HUDEP-2 (cell line): ENCODE measurements around the gene USHBP1.
A peak's percentile ranks its signal among the peaks of the same experiment; 100 is the strongest.

ENCODE experiments used
- DNase-seq, 76 experiments: peaks; one replicate each; lab custom pipeline; 2025; ENCODE audit not compliant: unreplicated experiment in 76 of 76; lab: John Stamatoyannopoulos, UW

The USHBP1 gene

GRCh38 chr19:17242431-17243208, 21.9 kb downstream of the USHBP1 start:
- DNase-seq = no peak

GRCh38 chr19:17240826-17241399, 23.6 kb downstream of the USHBP1 start:
- DNase-seq = no peak

DNA sequence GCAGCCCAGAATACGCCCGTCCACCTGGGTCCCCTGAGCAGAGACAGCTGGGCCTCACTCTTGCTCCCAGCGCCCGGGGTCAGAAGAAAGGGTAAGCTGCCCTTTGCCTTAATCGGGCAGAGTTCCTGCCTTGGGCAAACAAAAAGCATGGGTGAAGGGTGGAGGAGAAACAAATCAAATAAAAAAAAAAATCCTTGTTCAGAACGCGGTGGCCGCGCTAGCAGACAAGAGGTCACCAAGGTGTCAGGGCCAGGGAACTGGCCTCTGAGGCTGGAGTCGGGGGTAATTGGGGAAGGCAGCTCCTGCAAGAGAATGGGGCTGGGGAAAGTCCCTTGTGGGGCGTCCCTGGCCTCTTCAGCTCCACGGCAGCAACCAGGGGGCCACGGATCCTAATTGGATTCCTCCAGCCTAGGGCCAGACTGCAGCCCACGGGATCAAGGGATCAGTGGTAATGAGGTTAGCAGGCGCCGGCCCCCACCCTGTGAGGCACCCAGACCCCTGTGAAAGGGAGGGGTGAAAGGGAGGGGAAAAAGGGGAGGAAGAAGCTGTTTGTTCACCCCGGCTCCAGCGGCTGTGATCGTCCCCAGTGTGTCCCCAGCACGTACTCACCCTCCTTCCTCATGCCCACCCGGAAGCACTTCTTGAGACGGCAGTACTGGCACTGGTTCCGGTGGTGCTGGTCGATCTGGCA, 24.3 kb downstream of the USHBP1 start:
- no peak for DNase-seq

DNA sequence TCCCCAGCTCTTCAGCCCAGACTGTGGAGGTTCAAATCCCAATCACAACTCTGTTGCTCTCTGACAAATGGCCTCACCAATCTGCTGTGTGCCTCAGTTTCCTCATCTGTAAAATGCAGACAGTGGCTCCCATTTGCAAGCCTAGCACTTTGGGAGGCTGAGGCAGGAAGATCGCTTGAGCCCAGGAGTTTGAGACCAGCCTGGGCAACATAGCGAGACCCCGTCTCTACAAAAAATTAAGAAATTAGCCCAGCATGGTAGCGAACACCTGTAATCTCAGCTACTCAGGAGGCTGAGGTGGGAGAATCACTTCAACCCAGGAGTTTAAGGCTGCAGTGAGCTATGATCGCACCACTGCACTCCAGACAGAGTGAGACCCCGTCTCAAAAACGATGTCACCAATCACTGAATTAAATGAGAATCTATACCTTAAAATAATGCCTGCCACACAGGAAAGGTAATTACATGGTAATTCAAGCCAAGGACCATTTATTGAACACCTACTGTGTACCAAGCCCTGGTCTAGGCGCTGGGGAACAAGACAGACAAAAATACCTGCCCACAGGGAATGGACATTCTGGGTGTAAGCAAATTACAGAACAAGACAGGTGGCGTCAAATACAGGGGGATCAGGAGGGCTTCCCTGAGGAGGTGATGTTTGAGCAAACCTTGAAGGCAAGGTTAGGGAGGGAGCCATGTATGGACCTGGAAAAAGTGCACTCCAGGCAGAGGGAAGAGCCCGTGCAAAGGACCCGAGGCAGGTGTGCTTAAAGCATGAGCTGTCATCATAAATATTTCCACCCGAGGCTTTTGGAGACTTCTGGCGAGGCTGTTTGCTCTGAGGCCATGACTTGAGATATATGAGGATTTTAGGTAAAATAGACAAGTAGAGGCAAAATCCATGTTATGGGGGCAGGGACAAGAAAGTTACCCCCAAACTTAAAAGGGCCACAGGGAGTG, 26.5 kb downstream of the USHBP1 start:
- no peak for DNase-seq

DNA sequence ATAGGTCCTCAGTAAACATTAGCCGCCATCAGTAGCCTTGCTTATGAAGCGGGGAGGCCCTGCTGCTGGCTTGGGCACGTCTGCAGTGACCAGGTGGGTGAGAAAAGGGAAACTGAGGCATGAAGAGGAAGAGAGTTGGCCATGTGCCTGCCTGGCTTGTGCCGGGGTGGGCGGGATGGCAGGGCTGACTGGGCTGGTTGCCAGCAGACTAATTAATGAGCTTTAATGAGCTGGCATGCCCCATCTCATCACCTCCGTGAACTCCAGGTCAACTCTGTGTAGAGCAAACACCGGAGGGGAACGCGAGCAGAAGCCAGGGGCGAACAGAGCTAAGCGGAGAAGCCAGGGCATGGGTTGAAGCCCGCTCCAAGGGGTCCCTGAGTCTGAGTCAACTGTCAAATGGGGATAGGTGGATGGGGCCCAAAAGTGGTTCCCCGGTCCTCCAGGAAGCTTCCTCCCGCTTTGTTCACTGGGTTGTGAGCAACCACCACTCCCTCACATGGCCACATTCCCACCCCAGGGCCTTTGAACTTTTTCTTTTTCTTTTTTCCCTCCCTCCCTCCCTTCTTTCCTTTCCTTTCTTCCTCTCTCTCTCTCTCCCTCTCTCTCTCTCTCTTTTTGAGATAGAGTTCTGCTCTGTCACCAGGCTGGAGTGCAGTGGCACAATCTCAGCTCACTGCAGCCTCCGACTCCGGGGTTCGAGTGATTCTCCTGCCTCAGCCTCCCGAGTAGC, 27.6 kb downstream of the USHBP1 start:
- peak in 4 of 76 experiments; percentile 15 to 33 (median 31) for DNase-seq

DNA sequence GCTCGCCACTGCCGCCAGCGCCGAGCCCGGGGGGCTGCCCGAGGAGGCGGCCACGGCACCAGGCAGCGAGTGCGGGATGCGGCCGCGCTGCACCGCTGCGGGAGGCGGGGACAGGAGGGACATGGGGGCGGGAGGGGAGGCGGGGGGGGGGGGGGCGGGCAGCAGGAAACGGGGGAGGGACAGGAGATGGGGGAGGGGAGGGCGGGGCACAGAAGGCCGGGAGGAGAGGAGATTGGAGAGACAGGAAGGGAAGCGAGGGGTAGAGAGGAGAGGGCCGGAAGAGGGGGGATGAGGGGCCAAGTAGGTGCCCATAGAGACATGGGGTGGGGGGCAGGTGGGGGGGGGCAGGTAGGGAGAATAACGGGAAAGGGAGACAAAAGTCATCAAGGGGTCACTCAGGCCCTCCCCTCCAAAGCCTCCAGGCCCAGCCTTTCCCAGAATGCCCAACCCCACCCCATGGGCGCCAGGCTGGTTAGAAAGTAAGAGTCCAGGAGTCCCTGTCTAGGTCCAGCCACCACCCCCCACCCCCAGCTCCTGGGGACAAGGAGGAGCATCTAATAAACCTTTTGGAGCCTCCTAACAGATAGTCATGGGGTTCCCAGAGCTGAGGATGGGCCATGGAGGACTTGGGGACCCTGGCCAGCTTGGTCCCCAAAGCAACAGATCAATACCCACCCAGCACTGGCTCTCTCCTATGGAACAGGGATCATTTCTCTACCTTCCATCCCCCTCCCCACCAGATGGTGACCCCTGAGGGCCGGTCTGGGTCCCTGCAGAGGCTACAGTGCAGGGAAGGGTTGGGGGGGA, 28.4 kb downstream of the USHBP1 start:
- peak in 39 of 76 experiments; percentile 21 to 71 (median 52) for DNase-seq

GRCh38 chr19:17235300-17235970, 29.1 kb downstream of the USHBP1 start:
- DNase-seq = peak in 61 of 76 experiments; percentile 11 to 75 (median 56)

DNA sequence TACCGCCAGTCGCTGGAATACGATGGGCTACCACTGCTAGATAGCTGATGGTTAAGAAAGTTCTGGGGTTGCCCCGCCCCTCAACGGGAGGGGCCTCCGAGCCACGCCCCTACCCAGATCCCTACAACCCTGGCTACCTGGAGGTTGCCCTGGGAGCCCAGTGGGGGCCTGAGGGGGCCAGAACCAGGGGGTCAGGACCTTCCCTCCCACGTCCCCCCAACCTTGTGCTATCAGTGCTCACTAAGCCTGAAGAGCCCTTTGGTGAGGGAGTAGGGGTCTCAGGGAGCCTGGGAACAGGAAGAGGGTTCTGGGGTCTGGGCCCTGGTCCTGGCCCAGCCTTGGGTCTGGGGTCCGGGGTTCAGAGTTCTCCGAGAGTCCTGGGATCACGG, 29.6 kb downstream of the USHBP1 start:
- DNase-seq = peak in 67 of 76 experiments; percentile 14 to 82 (median 64)

DNA sequence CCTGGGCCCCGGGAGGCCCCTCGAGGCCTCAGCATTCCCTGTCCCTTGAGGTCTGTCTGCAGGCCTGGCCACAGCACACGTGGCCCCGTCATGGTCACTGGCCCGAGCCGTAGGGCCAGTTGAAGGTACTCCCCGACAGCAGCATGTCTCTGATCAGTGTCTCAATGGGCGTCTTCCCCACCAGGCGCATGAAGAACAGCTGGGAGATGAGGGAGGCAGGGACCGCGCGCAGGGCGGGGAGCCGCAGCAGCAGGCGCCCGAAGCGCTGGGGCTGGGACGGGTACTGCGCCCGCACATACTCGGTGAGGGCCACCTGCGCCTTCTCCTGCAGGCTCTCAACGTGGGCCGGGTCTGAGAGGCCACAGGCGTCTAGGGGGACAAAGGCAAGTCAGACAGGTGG, 32.3 kb downstream of the USHBP1 start:
- no peak for DNase-seq

DNA sequence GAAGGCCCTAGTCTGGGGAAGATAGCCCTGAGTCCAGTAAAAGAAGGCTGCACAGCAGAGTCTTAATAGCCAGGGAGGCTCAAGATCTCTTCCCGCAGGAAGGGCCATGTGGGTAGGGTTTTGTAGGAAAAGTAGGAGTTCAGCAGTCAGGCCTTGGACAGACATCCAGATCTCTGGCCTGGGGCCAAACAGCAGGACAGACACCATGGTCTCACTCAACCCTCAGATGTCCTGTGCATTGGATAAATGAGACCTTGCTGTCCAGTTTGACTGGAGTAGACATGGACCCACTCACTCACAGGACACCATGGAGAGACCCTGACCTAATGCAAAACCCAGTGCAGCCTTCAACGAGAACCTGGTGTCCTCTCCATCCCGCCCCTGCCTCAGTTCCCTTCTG, 34.7 kb downstream of the USHBP1 start:
- DNase-seq = no peak

GRCh38 chr19:17227798-17228367, 36.7 kb downstream of the USHBP1 start:
- no peak for DNase-seq

GRCh38 chr19:17226002-17226933, 38.3 kb downstream of the USHBP1 start, which contains the start of gene OCEL1:
Gene OCEL1, plus strand, starts transcription at chr19:17226226. Its CDS starts 22 bp downstream, at chr19:17226248.
- peak; percentile 68 to 100 (median 98) for DNase-seq

DNA sequence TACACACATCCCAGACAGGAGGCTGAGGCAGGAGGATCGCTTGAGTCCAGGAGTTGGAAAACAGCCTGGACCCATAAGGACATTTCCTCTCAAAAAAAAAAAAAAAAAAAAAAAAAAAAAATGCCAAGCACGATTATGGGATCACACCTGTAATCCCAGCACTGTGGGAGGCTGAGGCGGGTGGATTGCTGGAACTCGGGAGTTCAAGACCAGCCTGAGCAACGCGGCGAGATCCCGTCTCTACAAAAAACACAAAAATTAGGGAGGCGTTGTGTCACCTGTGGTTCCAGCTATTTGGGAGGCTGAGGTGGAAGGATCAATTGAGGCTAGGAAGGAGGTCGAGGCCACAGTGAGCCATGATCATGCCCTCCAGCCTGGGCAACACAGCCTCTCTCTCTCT, 39.5 kb downstream of the USHBP1 start:
- no peak for DNase-seq

DNA sequence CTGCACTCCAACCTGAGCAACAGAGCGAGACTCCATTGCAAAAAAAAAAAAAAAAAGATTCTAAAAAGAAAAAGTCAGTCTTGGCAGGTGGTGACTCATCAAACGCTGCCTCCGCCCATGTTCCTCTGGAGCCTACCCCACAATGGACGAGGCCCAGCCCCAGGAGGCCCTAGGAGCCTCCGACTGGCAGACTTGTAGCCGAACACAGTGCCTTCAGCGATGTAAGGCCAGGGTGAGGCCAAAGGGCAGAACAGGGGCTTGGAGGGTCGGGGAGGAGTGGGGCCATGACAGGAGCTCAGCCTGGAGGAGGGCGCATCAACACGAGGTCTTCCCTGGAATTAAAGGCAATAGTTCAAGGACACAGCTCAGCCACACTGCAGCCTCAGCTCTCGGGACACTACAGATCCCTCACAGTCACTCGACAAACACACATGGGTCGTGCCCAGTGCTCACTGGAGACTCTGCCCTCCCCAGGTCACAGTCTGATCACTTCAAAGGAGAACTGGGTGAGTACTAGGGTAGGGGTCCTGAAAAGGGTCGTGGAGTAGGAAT, 44.3 kb downstream of the USHBP1 start:
- DNase-seq = peak in 69 of 76 experiments; percentile 30 to 84 (median 66)

DNA sequence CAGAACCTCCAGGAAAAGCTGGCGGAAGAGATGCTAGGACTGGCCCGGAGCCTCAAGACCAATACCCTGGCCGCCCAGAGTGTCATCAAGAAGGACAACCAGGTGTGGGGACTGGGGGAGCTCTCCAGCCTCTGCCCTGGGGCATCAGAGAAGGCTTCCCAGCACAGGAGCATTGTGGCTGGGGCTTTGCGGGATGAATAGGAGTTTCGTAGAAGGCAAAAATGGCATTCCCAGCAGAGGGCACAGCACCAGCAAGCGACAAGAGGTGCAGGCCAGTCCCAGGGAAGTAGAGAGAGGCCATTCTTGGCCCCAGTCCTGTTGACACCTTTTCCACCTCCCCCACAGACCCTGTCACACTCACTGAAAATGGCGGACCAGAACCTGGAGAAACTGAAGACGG, 45.3 kb downstream of the USHBP1 start:
- DNase-seq = no peak

DNA sequence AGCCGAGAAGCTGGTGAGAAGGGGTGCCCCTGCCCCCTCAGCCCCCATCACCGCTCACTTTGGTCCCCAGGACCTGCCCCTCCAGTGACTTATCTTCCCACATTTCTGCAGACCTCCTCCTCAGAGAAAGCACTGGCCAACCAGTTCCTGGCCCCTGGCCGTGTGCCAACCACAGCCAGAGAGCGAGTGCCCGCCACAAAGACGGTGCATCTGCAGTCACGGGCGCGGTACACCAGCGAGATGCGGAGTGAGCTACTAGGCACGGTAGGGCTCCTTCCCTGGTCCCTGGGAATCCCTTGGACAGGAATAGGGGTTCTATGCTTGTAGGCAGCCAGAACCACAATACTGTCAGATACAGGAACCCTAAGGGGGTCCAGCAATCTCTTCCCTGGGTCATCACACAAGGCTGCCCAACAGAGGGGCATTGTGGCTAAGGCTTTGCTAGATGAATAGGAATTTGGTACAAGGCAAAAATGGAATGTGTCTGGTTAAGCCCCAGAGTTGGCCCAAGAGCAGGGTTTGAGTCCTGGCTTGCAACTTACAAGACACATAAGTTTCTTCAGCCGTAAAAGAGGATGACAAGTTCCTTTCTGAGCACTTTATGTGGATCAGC, 48.4 kb downstream of the USHBP1 start:
- DNase-seq = no peak
